ENCODE measurements around the gene GALM.
"Not testable (repeated sequence)": the region's sequence is repeated elsewhere in the genome, so short reads cannot be mapped to it uniquely, and the experiment has no call there.

GALM gene

GRCh38 chr2:38751596-38752410 is 85.9 kb downstream of the GALM start:
- Histone ChIP-seq H3K4me3 (ENCODE audit: low read depth, low read length) (peak overlapping the region; percentile 92), H3K9me3 (ENCODE audit: severe bottlenecking) (no peaks in the 10 kb centered on the region), H3K27ac (peak overlapping the region; percentile 99), H3K27me3 (ENCODE audit: insufficient read depth, low read depth, severe bottlenecking) (no peaks in the 10 kb centered on the region), H3K36me3 (peaks cover 43% of the 10 kb centered on the region)
- TF ChIP-seq, protein P1, sequence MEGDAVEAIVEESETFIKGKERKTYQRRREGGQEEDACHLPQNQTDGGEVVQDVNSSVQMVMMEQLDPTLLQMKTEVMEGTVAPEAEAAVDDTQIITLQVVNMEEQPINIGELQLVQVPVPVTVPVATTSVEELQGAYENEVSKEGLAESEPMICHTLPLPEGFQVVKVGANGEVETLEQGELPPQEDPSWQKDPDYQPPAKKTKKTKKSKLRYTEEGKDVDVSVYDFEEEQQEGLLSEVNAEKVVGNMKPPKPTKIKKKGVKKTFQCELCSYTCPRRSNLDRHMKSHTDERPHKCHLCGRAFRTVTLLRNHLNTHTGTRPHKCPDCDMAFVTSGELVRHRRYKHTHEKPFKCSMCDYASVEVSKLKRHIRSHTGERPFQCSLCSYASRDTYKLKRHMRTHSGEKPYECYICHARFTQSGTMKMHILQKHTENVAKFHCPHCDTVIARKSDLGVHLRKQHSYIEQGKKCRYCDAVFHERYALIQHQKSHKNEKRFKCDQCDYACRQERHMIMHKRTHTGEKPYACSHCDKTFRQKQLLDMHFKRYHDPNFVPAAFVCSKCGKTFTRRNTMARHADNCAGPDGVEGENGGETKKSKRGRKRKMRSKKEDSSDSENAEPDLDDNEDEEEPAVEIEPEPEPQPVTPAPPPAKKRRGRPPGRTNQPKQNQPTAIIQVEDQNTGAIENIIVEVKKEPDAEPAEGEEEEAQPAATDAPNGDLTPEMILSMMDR (IDR thresholded peaks at IDR 0.05; ENCODE audit: low read depth, low read length) = no peak
- DNase-seq = peak; percentile 55

GRCh38 chr2:38754049-38754448 is 88.1 kb downstream of the GALM start:
- H3K27me3 ChIP-seq (ENCODE audit: insufficient read depth, low read depth, severe bottlenecking) = no peaks in the 10 kb centered on the region
- TF ChIP-seq, protein P1 (IDR thresholded peaks at IDR 0.05; ENCODE audit: low read depth, low read length) = no peak
- DNase-seq = no peak
- no peak overlapping the region for H3K27ac ChIP-seq
- no peaks in the 10 kb centered on the region for H3K9me3 ChIP-seq (ENCODE audit: severe bottlenecking)
- H3K36me3 ChIP-seq = peaks cover 21% of the 10 kb centered on the region
- H3K4me3 ChIP-seq (ENCODE audit: low read depth, low read length) = no peak overlapping the region

DNA sequence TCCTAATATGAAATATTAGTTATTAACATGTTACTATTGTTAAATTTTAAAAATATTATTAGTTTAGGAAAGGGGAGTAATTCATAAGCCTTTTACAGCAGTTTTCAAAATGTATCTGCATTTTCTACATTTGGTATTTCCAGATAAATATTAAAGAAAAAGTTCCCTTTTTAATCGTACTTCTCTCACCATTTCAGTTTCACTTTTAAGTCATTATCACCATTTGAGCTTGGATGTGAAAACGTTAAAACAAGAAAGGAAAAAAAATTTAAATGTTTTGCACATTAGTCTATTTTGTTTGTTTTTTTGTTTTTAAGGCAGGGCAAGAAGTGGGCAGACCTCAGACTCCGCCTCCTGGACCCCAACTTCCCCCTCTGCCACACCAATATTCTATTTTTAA is 88.6 kb downstream of the GALM start:
- TF ChIP-seq, protein P1 (IDR thresholded peaks at IDR 0.05; ENCODE audit: low read depth, low read length) = no peak
- Histone ChIP-seq H3K27me3 (ENCODE audit: insufficient read depth, low read depth, severe bottlenecking) (no peaks in the 10 kb centered on the region), H3K36me3 (peaks cover 16% of the 10 kb centered on the region), H3K27ac (no peak overlapping the region), H3K4me3 (ENCODE audit: low read depth, low read length) (no peak overlapping the region), H3K9me3 (ENCODE audit: severe bottlenecking) (no peaks in the 10 kb centered on the region)
- no peak for DNase-seq

GRCh38 chr2:38755891-38756290 is 90.0 kb downstream of the GALM start:
- DNase-seq; H3K27ac ChIP-seq; H3K27me3 ChIP-seq (ENCODE audit: insufficient read depth, low read depth, severe bottlenecking); H3K4me3 ChIP-seq (ENCODE audit: low read depth, low read length); H3K36me3 ChIP-seq; H3K9me3 ChIP-seq (ENCODE audit: severe bottlenecking): not testable (repeated sequence)

DNA sequence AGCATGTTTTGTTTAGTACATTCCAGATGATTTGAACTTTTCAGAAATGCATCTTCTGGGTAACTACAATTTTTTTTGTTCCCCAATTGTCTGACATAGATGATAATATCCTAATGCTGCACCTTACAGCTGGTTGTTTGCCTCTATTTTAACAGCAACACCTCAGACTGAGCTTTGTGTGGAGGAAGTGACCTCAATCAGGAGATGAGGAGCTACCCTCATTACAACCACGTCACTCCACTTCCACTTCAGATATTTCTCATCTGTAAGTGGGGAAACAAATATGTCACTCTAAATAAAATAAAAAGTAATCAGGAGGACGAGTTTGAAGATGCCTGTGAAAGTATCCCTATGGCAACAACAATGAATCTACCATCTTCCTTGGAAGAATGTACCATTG is 97.3 kb downstream of the GALM start:
- no peaks in the 10 kb centered on the region for H3K9me3 ChIP-seq (ENCODE audit: severe bottlenecking)
- no peaks in the 10 kb centered on the region for H3K27me3 ChIP-seq (ENCODE audit: insufficient read depth, low read depth, severe bottlenecking)
- DNase-seq = no peak
- TF ChIP-seq, protein P1 (IDR thresholded peaks at IDR 0.05; ENCODE audit: low read depth, low read length) = no peak
- H3K4me3 ChIP-seq (ENCODE audit: low read depth, low read length) = no peak overlapping the region
- no peaks in the 10 kb centered on the region for H3K36me3 ChIP-seq
- H3K27ac ChIP-seq = no peak overlapping the region

DNA sequence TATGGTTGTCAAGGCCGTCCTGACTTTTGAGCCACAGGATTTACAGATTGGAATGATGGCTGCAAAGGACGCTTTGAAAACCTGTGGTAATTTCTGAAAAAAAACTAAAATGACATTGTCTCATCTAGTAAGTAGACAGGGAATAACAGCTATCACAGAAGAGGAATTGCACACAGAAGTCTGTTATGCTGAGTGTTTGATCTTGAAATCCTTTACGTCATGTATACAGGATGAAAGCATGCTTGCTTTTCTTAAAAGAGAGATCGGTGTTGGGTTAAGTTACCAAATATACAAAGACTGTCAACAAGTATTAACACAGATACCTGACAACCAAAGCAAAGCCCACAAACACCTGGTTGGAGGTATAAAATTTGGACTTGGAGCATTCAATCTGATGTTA is 97.8 kb downstream of the GALM start:
- Histone ChIP-seq H3K27me3 (ENCODE audit: insufficient read depth, low read depth, severe bottlenecking) (no peaks in the 10 kb centered on the region), H3K27ac (no peak overlapping the region), H3K9me3 (ENCODE audit: severe bottlenecking) (no peaks in the 10 kb centered on the region), H3K36me3 (no peaks in the 10 kb centered on the region), H3K4me3 (ENCODE audit: low read depth, low read length) (no peak overlapping the region)
- no peak for DNase-seq
- TF ChIP-seq, protein P1 (IDR thresholded peaks at IDR 0.05; ENCODE audit: low read depth, low read length) = no peak

Data from WERI-Rb-1 (cell line).